ENCODE measurements around the gene PLOD3.

Gene PLOD3

DNA sequence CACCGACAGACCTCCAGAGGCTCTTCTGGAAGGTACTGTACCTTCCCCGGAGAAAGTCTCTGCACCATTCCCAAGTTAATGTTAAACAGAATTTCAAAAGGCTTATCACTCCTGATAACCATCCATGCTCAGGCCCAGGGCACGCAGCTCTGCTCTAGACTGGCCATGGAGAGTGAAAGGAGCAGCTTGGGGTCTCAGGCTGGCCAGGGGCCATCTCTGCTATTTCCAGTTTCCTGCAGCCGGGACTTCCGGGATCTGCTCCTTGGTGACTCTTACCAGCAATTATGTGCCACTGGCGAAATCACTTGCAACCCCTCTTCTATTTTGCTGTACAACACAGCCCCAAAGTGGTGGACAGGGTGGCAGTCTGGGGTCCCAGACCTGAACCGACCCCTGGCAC, 14.3 kb upstream of the PLOD3 start (continued):
- TF ChIP-seq, protein P1, sequence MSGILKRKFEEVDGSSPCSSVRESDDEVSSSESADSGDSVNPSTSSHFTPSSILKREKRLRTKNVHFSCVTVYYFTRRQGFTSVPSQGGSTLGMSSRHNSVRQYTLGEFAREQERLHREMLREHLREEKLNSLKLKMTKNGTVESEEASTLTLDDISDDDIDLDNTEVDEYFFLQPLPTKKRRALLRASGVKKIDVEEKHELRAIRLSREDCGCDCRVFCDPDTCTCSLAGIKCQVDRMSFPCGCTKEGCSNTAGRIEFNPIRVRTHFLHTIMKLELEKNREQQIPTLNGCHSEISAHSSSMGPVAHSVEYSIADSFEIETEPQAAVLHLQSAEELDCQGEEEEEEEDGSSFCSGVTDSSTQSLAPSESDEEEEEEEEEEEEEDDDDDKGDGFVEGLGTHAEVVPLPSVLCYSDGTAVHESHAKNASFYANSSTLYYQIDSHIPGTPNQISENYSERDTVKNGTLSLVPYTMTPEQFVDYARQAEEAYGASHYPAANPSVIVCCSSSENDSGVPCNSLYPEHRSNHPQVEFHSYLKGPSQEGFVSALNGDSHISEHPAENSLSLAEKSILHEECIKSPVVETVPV (CRISPR knock-in tag; IDR thresholded peaks at IDR 0.05): no peak
- TF ChIP-seq TOX (CRISPR knock-in tag; IDR thresholded peaks at IDR 0.05; ENCODE audit: borderline replicate concordance): no peak
- no peak for TF ChIP-seq ARNTL (CRISPR knock-in tag; IDR thresholded peaks at IDR 0.05; ENCODE audit: borderline replicate concordance, low read depth)
- no peak for TF ChIP-seq ZNF565 (CRISPR knock-in tag; conservative IDR thresholded peaks at IDR 0.05; ENCODE audit: low read depth)
- TF ChIP-seq, protein P2, sequence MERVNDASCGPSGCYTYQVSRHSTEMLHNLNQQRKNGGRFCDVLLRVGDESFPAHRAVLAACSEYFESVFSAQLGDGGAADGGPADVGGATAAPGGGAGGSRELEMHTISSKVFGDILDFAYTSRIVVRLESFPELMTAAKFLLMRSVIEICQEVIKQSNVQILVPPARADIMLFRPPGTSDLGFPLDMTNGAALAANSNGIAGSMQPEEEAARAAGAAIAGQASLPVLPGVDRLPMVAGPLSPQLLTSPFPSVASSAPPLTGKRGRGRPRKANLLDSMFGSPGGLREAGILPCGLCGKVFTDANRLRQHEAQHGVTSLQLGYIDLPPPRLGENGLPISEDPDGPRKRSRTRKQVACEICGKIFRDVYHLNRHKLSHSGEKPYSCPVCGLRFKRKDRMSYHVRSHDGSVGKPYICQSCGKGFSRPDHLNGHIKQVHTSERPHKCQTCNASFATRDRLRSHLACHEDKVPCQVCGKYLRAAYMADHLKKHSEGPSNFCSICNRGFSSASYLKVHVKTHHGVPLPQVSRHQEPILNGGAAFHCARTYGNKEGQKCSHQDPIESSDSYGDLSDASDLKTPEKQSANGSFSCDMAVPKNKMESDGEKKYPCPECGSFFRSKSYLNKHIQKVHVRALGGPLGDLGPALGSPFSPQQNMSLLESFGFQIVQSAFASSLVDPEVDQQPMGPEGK (CRISPR knock-in tag; IDR thresholded peaks at IDR 0.05; ENCODE audit: borderline replicate concordance): no peak
- TF ChIP-seq, protein P3, sequence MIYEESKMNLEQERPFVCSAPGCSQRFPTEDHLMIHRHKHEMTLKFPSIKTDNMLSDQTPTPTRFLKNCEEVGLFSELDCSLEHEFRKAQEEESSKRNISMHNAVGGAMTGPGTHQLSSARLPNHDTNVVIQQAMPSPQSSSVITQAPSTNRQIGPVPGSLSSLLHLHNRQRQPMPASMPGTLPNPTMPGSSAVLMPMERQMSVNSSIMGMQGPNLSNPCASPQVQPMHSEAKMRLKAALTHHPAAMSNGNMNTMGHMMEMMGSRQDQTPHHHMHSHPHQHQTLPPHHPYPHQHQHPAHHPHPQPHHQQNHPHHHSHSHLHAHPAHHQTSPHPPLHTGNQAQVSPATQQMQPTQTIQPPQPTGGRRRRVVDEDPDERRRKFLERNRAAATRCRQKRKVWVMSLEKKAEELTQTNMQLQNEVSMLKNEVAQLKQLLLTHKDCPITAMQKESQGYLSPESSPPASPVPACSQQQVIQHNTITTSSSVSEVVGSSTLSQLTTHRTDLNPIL (CRISPR knock-in tag; IDR thresholded peaks at IDR 0.05; ENCODE audit: low read depth): no peak
- TF ChIP-seq GLIS3 (CRISPR knock-in tag; IDR thresholded peaks at IDR 0.05): no peak
- TF ChIP-seq RARB (CRISPR knock-in tag; IDR thresholded peaks at IDR 0.05): no peak
- no peak for TF ChIP-seq TCF4 (CRISPR knock-in tag; IDR thresholded peaks at IDR 0.05; ENCODE audit: borderline replicate concordance)
- TF ChIP-seq ZNF8 (CRISPR knock-in tag; IDR thresholded peaks at IDR 0.05): no peak

DNA sequence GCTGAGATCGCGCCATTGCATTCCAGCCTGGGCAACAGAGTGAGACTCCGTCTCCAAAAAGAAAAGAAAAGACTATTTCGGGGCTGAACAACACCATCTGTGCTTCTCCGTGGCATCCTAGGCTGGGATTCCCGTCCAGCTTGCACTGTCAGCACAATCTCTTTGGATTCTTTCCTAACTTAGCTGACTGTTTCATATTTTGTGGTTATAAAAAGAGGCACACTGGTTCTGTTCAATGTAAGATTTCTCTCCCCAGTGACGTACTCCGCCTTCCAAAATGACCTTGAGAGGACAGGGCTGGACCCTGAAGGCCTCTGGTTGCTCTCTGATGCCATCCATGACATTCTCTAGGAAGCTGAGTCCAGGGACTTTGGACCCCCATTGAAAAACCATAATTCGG, 9.3 kb upstream of the PLOD3 start:
- TF ChIP-seq ZFP3 (CRISPR knock-in tag; IDR thresholded peaks at IDR 0.05): no peak
- TF ChIP-seq ZNF565 (CRISPR knock-in tag; conservative IDR thresholded peaks at IDR 0.05; ENCODE audit: low read depth): no peak
- TF ChIP-seq, protein P1 (CRISPR knock-in tag; IDR thresholded peaks at IDR 0.05): no peak
- TF ChIP-seq ZNF8 (CRISPR knock-in tag; IDR thresholded peaks at IDR 0.05): no peak
- TF ChIP-seq SNAI2 (CRISPR knock-in tag; IDR thresholded peaks at IDR 0.05): no peak
- TF ChIP-seq ARNTL (CRISPR knock-in tag; IDR thresholded peaks at IDR 0.05; ENCODE audit: borderline replicate concordance, low read depth): no peak
- no peak for TF ChIP-seq ZC3H10 (CRISPR knock-in tag; IDR thresholded peaks at IDR 0.05)
- TF ChIP-seq OSR1 (CRISPR knock-in tag; IDR thresholded peaks at IDR 0.05): no peak
- TF ChIP-seq PPARA (CRISPR knock-in tag; IDR thresholded peaks at IDR 0.05; ENCODE audit: borderline replicate concordance): no peak
- no peak for TF ChIP-seq ZNF70 (CRISPR knock-in tag; IDR thresholded peaks at IDR 0.05)
- TF ChIP-seq RARB (CRISPR knock-in tag; IDR thresholded peaks at IDR 0.05): no peak
- no peak for TF ChIP-seq ESRRG (CRISPR knock-in tag; IDR thresholded peaks at IDR 0.05)
- TF ChIP-seq, protein P4, sequence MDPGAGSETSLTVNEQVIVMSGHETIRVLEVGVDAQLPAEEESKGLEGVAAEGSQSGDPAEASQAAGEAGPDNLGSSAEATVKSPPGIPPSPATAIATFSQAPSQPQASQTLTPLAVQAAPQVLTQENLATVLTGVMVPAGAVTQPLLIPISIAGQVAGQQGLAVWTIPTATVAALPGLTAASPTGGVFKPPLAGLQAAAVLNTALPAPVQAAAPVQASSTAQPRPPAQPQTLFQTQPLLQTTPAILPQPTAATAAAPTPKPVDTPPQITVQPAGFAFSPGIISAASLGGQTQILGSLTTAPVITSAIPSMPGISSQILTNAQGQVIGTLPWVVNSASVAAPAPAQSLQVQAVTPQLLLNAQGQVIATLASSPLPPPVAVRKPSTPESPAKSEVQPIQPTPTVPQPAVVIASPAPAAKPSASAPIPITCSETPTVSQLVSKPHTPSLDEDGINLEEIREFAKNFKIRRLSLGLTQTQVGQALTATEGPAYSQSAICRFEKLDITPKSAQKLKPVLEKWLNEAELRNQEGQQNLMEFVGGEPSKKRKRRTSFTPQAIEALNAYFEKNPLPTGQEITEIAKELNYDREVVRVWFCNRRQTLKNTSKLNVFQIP (CRISPR knock-in tag; IDR thresholded peaks at IDR 0.05; ENCODE audit: borderline replicate concordance, low read depth): no peak
- TF ChIP-seq ISL1 (CRISPR knock-in tag; IDR thresholded peaks at IDR 0.05): no peak
- TF ChIP-seq BACH2 (CRISPR knock-in tag; IDR thresholded peaks at IDR 0.05; ENCODE audit: borderline replicate concordance): no peak
- no peak for ATAC-seq

DNA sequence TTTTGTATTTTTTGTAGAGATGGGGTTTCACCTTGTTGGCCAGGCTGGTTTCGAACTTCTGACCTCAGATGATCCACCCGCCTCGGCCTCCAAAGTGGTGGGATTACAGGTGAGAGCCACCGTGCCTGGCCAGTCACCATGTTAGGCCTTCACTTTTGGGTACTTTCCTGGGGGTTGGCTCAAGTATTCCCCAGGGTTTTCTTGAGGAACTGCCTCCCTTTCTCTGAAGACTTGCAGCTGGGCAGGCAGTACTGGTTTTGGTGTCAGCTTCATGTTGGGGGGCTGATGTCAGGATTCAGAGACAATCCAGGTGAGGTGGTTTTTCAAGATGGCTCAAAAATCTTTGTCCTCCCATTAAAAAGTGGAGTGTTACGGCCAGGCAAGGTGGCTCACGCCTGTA, 8.3 kb upstream of the PLOD3 start:
- no peak for ATAC-seq
- TF ChIP-seq TOX (CRISPR knock-in tag; IDR thresholded peaks at IDR 0.05; ENCODE audit: borderline replicate concordance): no peak
- TF ChIP-seq, protein P1 (CRISPR knock-in tag; IDR thresholded peaks at IDR 0.05): no peak
- TF ChIP-seq ARNTL (CRISPR knock-in tag; IDR thresholded peaks at IDR 0.05; ENCODE audit: borderline replicate concordance, low read depth): no peak
- no peak for TF ChIP-seq ZNF565 (CRISPR knock-in tag; conservative IDR thresholded peaks at IDR 0.05; ENCODE audit: low read depth)
- TF ChIP-seq ZNF70 (CRISPR knock-in tag; IDR thresholded peaks at IDR 0.05): no peak
- no peak for TF ChIP-seq BACH2 (CRISPR knock-in tag; IDR thresholded peaks at IDR 0.05; ENCODE audit: borderline replicate concordance)
- TF ChIP-seq, protein P3 (CRISPR knock-in tag; IDR thresholded peaks at IDR 0.05; ENCODE audit: low read depth): no peak
- TF ChIP-seq, protein P2 (CRISPR knock-in tag; IDR thresholded peaks at IDR 0.05; ENCODE audit: borderline replicate concordance): no peak
- TF ChIP-seq ZFP3 (CRISPR knock-in tag; IDR thresholded peaks at IDR 0.05): no peak
- TF ChIP-seq, protein P5, sequence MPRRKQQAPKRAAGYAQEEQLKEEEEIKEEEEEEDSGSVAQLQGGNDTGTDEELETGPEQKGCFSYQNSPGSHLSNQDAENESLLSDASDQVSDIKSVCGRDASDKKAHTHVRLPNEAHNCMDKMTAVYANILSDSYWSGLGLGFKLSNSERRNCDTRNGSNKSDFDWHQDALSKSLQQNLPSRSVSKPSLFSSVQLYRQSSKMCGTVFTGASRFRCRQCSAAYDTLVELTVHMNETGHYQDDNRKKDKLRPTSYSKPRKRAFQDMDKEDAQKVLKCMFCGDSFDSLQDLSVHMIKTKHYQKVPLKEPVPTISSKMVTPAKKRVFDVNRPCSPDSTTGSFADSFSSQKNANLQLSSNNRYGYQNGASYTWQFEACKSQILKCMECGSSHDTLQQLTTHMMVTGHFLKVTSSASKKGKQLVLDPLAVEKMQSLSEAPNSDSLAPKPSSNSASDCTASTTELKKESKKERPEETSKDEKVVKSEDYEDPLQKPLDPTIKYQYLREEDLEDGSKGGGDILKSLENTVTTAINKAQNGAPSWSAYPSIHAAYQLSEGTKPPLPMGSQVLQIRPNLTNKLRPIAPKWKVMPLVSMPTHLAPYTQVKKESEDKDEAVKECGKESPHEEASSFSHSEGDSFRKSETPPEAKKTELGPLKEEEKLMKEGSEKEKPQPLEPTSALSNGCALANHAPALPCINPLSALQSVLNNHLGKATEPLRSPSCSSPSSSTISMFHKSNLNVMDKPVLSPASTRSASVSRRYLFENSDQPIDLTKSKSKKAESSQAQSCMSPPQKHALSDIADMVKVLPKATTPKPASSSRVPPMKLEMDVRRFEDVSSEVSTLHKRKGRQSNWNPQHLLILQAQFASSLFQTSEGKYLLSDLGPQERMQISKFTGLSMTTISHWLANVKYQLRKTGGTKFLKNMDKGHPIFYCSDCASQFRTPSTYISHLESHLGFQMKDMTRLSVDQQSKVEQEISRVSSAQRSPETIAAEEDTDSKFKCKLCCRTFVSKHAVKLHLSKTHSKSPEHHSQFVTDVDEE (CRISPR knock-in tag; IDR thresholded peaks at IDR 0.05): no peak
